ENCODE data around the gene CCDC7.
"Not testable (repeated sequence)": the region's sequence is repeated elsewhere in the genome, so short reads cannot be mapped to it uniquely, and the experiment has no call there.

Gene CCDC7

DNA sequence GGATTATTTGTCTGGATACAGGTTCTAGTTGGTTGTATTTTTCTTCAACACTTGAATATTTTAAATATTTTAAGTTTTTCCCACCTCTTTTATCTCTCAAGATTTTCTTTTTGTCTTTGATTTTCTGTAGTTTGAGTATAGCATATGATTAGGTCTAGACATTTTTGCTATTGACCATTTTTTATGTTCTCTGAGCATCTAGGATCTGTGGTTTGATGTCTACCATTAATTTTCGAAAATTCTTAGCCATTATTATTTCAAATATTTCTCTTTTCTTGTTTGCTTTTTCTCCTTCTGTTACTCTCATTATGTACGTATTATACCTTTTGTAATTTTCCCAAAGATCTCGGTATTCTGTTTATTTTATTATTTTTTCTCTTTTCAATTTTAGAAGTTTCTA, 293.0 kb downstream of the CCDC7 start:
- no peak for DNase-seq

DNA sequence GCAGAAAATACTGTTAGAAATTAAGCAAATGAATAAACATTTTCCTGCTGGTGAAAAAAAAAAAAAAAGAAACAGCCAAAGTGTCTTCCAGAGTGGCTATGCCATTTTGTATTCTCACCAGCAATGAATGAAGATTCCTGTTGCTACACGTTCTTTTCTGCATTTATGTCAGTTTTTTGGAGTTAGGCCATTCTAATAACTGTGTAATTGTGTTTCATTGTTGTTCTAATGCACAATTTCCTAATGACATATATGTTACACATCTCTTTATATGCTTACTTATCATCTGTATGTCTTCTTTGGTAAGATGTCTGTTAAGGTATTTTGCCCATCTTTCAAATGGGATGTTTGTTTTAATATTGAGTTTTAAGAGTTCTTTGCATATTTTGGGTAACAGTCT, 298.4 kb downstream of the CCDC7 start:
- DNase-seq, result no peak

DNA sequence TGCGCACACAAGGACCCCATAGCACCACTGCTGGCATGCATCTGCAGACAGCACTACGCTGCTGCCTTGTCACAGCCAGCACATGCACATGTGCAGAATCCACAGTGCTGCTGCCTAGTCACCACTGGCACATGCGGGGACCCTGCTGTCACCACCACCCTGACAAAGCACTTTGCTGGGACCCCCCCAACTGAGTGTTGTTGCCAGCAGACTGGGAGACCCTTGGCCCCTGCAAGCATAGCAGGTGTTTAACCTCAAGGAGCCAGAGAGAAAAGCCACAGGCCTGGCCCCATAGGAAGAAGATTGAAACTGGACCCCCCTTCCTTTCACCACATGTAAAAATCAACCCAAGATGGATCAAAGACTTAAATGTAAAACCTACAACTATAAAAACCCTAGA, 300.9 kb downstream of the CCDC7 start:
- no peak for DNase-seq

- no peak for DNase-seq
Observed at GRCh38 chr10:32751582-32751981, 305.6 kb downstream of the CCDC7 start.

DNA sequence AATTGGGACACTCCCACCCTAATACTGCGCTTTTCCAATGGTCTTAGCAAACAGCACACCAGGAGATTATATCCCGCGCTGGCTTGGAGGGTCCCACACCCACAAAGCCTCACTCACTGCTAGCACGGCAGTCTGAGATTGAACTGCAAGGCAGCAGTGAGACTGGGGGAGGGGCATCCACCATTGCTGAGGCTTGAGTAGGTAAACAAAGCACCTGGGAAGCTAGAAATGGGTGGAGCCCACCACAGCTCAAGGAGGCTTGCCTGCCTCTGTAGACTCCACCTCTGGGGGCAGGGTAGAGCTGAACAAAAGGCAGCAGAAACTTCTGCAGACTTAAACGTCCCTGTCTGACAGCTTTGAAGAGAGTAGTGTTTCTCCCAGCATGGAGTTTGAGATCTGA, 309.0 kb downstream of the CCDC7 start:
- DNase-seq, result not testable (repeated sequence)

GRCh38 chr10:32771217-32771616, 325.3 kb downstream of the CCDC7 start:
- DNase-seq, result no peak

- DNase-seq, result no peak
Observed at GRCh38 chr10:32773105-32773504, 327.2 kb downstream of the CCDC7 start.

- no peak for DNase-seq
Observed at GRCh38 chr10:32786968-32787367, 341.0 kb downstream of the CCDC7 start.

- DNase-seq, result no peak
Observed at GRCh38 chr10:32787690-32788284, 341.8 kb downstream of the CCDC7 start.

DNA sequence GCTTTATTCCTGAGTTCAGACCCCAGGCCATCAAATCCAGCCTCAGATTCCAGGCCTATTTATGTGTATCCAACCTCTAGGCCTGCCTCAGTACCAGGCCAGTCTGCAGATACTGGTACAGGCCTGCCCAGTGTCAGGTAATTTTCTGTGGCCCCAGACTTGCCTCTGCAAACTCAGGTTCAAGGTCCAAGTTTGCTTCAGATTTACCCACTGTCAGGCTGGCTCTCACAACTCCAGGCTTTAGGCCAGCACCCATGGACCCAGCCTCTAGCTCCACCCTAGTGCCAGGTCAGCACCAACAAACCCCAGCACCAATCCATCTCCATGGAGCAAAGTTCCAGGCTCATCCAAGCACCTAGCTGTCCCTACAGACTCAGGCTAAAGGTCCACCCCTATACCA, 342.4 kb downstream of the CCDC7 start:
- DNase-seq, result no peak

DNA sequence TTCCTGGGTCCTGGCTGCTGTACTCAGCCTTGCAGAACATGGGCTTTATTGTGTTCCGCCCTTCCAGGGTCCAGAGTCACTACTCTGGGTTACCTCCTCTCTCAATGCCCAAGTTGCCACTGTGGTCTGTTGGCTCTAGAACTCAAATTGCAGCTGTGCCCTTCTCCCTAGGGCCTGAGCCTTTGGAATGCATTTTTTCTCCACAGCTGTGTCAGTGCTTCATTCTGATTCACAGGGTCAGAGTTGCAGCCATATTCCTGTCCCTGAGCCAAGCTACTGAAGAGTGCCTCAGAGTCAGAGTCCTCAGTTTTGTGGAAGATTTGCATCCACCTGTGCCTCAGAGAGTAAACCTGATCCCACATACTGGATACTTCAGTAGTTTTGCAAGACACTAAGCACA, 344.5 kb downstream of the CCDC7 start:
- DNase-seq, result no peak

DNA sequence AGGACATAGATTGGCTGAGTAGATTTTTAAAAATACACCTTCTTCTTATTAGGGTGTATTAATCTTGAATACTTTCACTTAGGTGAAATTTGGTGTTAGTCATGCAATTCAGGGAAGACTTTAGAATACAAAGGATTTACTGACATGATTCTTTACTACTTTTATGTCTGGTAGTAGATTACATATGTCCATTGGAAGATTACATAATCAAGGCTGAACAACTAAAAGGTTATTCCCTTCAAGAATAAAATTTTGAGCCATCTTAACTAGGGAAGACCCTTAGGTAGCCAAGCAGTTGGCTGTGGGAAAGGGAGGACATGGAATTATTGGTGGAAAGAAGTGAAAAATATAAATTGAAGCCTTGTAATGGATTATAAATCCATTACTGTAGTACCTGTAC, 347.1 kb downstream of the CCDC7 start:
- no peak for DNase-seq

DNA sequence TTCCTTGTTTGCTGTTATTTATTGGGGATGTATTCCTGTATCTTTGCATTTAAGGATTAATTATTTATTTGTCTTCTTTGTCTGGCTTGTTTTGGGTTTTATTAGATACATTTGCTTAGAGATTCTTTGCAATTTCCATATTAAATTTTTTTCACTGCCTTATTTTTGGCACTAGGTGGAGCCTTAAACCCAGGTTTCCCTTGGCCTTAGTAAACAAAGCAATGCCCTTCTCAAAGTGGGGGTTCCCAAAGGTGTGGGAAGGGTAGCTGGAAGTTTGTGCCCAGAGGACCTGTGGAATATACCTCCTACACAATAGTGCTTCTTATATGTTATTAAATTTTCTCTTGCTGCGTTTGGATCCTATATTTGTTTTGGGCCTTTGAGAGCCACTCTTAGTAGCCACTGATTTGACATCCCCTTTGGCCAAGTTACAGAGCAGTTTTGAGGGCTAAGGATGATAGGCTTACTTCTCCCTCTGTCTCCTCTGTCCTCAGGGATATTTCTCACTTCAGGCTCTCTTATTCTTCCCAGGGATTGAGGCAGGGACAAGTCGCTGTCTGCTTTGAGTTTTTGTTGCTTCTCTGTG, 349.8 kb downstream of the CCDC7 start:
- DNase-seq, result no peak

GRCh38 chr10:32797393-32797792, 351.5 kb downstream of the CCDC7 start:
- DNase-seq, result not testable (repeated sequence)

- DNase-seq, result no peak
Observed at GRCh38 chr10:32846974-32847373, 401.0 kb downstream of the CCDC7 start.

DNA sequence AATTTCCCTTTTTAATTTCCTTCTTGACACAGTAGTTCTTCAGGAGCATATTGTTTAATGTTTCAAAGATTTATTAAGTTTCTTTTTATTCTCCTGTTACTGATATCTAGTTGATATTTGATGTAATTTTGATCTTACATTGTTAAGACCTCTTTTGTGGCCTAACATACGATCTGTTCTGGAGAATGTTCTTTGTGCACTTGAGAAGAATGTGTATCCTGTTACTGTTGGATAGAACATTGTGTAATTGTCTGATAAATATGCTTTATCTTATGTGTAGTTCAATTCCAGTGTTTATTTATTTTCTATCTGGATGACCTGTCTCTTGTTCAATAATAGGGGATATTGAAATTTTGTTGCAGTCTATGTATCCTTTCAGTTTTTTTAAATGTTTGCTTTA, 405.4 kb downstream of the CCDC7 start:
- no peak for DNase-seq

DNA sequence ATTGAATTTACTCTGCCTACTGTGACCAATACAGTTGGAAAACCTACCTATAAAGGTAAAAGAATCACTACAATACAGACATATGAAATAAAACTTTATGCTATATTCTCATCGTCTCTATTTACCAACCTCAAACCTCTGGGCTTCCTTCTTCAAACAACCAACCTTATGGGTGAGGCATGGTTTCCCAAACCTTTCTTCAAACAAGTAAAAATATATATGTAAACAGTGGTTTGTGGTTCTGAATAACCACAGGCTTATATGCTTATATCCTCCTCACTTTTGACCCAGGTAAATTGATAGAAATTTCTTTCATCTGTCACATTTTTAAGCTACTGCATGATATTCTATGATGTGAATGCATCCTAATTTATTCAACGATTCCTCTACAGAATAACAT, 408.5 kb downstream of the CCDC7 start:
- no peak for DNase-seq

- DNase-seq, result no peak
Observed at GRCh38 chr10:32865170-32865569, 419.2 kb downstream of the CCDC7 start.

DNA sequence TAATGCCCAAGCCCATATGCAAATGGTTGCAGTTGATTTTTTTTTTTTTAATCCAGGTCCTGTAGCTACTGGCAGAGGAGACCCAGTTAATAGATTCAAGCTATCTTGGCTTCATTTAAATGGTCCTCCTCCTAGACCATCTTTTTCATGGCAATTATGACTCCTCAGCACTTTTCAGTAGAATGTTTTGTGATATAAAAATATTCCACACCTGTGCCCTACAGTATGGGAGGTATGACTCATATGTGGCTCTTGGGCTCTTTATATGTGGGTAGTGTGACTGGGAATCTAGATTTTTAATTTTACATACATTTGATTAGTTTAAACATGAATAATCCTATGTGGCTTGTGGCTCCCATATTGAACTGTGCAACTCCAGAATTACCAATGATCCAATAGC, 432.0 kb downstream of the CCDC7 start:
- no peak for DNase-seq

DNA sequence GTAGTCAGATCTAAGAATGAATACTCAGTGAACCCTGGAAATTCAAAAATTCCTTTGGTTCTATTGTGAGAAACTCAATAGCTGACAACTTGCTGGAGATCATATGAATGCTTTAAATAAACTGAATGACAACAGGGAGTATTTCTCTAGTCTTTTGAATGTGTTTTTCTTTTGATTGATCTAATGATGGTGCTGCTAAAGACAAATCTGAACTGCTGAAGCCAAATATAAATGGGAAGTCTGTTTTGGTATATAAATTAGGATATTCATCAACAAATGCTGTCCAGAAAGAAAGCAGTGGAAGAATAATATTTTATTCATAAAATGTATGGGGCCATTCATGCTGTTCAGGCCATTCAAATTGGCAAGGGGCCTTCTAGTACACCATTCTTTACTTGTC, 432.7 kb downstream of the CCDC7 start:
- no peak for DNase-seq

DNA sequence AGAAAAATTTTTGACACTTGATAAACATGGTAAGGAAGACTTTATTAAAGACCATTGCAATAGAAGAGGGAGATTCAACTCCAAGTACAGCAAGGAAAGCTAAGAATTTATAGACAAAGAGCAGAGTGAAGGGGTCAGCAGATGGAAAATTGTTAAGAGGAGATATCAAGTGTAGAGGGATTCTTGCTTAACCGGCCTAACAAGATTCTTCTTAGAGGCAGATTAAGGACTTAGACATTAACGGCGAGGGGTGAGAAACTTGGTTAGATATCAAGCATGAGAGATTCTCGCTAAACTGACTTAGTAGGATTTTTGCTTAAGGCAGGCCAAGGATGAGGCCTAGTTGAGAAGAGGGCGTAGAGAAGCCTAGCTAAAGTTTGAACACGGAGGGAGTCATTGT, 436.1 kb downstream of the CCDC7 start:
- no peak for DNase-seq

GRCh38 chr10:32887481-32887880, 441.5 kb downstream of the CCDC7 start:
- DNase-seq, result no peak

DNA sequence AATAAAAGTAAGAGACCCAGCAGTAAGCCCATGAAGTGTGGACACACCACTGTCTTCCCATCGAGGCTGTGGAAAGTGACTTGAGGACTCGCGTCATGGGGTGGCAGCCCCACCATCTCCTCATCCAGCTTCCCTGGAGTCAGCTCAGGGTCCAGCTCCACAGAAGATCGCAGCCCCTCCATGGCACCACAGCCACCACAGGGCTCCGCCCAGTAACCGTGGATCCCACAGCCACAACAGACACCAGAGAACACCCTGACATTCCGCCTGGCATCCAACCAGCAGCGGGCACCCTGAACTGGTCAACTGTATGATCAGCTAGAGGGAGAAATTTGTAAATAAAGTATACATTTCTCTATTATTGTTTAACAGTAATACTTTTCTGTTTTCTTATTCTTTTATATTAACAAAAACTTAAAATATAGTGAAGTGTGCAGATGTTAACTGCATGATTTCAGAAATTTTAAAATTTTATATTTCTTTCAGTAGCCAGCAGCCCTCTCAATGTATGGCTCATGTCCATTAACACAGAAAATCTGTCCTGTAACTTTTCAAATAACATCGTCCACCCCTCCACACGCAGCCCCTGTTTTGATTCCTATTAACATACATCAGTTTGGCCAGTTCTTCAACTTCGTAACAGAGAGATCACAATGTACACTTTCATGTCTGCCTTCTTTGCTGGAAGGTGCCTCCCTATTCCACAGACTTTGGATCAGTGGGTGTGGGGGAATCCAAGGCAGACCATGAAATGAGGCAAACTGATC, 442.4 kb downstream of the CCDC7 start:
- no peak for DNase-seq

DNA sequence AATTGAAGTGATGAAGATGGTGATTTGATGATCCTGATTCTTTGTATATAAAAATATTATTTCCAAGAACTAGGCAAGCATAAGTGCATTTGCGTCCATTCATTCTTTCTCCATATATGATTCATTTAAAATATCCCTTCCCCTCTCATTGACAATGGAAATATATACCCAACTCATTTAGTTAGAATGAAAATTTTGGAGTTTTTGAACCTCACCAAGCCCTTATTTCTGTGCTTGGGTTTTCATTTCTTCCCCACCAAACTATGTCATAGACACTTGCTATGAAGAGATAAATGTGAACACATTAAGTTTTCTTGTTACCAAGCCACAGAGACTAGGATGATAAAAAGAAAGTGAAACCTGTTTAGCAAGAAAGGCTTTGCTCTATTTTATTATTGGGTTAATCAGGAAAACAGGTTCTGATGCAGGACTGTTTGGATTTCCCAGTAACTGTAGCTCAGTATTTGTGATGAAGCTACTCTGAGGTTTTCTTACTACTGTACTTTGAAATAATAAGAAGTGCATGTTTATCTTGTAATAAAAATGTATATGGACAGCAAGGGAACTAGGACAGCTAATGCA, 443.8 kb downstream of the CCDC7 start:
- no peak for DNase-seq
